ENCODE results near the gene CD24.
"Not testable (repeated sequence)": the region's sequence is repeated elsewhere in the genome, so short reads cannot be mapped to it uniquely, and the experiment has no call there.

Gene CD24, protein sequence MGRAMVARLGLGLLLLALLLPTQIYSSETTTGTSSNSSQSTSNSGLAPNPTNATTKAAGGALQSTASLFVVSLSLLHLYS

DNA sequence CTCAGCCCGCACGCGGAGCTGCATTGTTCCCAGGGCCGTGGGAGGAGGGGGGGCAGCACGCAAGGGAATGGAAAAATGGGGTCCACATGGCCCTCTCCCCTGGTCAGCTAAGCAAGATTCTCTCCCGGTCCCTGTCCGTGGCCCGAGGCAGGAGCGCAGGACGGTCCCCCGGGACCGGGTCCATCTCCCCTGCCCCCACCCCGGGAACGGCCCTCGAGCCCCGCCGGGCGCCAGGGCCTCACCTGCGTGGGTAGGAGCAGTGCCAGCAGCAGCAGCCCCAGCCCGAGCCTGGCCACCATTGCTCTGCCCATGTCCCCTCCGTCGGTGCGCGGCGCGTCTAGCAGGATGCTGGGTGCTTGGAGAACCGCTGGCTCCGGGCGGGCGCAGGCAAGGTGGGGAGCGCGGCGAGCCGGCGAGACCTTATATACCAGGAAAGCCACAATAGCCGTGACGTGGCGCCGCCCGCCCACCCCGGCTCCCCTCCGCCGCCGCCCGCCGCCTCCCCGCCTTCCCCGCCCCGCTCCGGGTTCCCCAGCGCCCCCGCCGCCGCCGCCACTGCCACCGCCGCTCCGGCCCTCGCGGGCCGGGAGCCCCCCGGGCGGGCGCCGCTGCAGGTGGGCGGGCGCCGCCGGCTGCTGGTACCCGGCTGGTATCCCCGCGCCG, at the start of gene CD24:
CD24 (minus strand) TSS at position 394 of the 663 bp plus-strand sequence; CDS start at position 311, 83 bp downstream.
- Histone ChIP-seq H3K79me2 (ENCODE audit: insufficient read depth, low read depth) (no peaks in the 10 kb centered on the region), H4K20me1 (ENCODE audit: insufficient read depth) (no peaks in the 10 kb centered on the region), H3K9ac (no peak within 1 kb of the TSS), H3K4me1 (ENCODE audit: low read depth, poor library complexity, severe bottlenecking) (no peaks in the 10 kb centered on the region), H3K4me3 (IDR thresholded peaks at IDR 0.05; ENCODE audit: insufficient read depth, low read depth, low read length) (no peak within 1 kb of the TSS), H2AFZ (ENCODE audit: low read depth) (peak within 1 kb of the TSS; percentile 66; the same call in 1 of the 2 replicates), H3K4me2 (peak within 1 kb of the TSS; percentile 39; the same call in 1 of the 2 replicates), H3K27me3 (ENCODE audit: insufficient read depth, low read depth) (no peaks in the 10 kb centered on the region; the same call in 1 of the 2 replicates), H3K27ac (no peak within 1 kb of the TSS), H3K36me3 (ENCODE audit: insufficient read depth) (no peaks in the 10 kb centered on the region)
- TF ChIP-seq, protein P1, sequence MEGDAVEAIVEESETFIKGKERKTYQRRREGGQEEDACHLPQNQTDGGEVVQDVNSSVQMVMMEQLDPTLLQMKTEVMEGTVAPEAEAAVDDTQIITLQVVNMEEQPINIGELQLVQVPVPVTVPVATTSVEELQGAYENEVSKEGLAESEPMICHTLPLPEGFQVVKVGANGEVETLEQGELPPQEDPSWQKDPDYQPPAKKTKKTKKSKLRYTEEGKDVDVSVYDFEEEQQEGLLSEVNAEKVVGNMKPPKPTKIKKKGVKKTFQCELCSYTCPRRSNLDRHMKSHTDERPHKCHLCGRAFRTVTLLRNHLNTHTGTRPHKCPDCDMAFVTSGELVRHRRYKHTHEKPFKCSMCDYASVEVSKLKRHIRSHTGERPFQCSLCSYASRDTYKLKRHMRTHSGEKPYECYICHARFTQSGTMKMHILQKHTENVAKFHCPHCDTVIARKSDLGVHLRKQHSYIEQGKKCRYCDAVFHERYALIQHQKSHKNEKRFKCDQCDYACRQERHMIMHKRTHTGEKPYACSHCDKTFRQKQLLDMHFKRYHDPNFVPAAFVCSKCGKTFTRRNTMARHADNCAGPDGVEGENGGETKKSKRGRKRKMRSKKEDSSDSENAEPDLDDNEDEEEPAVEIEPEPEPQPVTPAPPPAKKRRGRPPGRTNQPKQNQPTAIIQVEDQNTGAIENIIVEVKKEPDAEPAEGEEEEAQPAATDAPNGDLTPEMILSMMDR (conservative IDR thresholded peaks at IDR 0.05; ENCODE audit: low read depth, low read length): no peak

DNA sequence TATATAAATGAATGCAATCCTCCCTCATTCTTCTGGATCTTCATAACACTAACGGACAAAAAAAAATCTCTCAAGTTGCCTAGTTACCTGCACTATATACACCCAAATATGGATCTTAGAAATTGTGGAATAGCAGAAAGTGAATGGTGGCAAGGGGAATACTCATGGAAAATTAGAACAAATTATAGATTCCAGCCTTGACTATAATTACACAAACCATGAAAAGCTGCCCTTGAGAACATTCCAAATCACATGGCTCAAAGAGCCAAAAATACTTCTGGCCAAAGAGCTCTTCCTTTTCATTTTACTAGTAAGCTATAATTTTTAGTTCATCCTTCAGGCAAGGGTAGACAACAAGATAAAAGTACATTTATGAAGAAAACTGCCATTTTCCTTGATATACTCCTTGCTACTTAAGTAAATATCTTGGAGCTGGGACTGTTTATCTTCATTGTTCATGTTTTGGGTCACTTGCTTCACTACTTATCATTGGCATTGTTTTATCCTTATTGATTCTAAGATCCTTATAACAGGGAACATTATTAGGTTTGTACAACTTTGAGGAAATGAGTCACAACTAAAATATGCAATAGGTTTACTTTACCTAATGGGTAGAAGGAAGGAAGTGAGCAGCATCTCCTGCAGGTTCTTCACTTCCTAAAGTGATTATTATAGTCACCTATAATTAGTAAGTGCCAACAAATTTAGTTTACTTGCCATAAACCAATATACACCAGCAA, 47.1 kb upstream of the CD24 start:
- no peaks in the 10 kb centered on the region for H4K20me1 ChIP-seq (ENCODE audit: insufficient read depth)

DNA sequence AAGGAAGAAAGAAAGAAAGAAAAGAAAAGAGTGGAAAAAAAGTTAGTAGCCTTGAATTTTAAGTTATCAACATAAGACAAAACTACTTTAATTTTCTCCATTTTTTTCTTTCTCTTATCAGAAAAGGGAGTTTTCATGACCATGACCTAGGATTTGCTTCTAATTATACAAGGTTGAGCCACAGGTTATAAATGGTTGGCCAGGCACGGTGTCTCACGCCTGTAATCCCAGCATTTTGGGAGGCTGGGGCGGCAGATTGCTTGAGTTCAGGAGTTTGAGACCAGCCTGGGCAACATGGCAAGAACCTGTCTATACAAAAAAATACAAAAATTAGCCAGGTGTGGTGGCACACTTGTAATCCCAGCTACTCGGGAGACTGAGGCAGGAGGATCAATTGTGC, 45.7 kb upstream of the CD24 start:
- Histone ChIP-seq H3K79me2 (ENCODE audit: insufficient read depth, low read depth) (no peaks in the 10 kb centered on the region), H3K27ac (no peak overlapping the region), H3K4me3 (IDR thresholded peaks at IDR 0.05; ENCODE audit: insufficient read depth, low read depth, low read length) (no peak overlapping the region), H3K27me3 (ENCODE audit: insufficient read depth, low read depth) (no peaks in the 10 kb centered on the region), H2AFZ (ENCODE audit: low read depth) (no peak overlapping the region), H4K20me1 (ENCODE audit: insufficient read depth) (no peaks in the 10 kb centered on the region), H3K36me3 (ENCODE audit: insufficient read depth) (no peaks in the 10 kb centered on the region), H3K4me2 (no peak overlapping the region), H3K9ac (no peak overlapping the region), H3K4me1 (ENCODE audit: low read depth, poor library complexity, severe bottlenecking) (no peaks in the 10 kb centered on the region)
- TF ChIP-seq, protein P1 (conservative IDR thresholded peaks at IDR 0.05; ENCODE audit: low read depth, low read length): no peak

More for the DNA sequence above, 47.1 kb upstream of the CD24 start:
- Histone ChIP-seq H3K79me2 (ENCODE audit: insufficient read depth, low read depth) (no peaks in the 10 kb centered on the region), H3K4me2 (no peak overlapping the region), H2AFZ (ENCODE audit: low read depth) (no peak overlapping the region), H3K27me3 (ENCODE audit: insufficient read depth, low read depth) (no peaks in the 10 kb centered on the region), H3K9ac (no peak overlapping the region), H3K36me3 (ENCODE audit: insufficient read depth) (no peaks in the 10 kb centered on the region), H3K27ac (no peak overlapping the region), H3K4me1 (ENCODE audit: low read depth, poor library complexity, severe bottlenecking) (no peaks in the 10 kb centered on the region), H3K4me3 (IDR thresholded peaks at IDR 0.05; ENCODE audit: insufficient read depth, low read depth, low read length) (no peak overlapping the region)
- TF ChIP-seq, protein P1 (conservative IDR thresholded peaks at IDR 0.05; ENCODE audit: low read depth, low read length): no peak

DNA sequence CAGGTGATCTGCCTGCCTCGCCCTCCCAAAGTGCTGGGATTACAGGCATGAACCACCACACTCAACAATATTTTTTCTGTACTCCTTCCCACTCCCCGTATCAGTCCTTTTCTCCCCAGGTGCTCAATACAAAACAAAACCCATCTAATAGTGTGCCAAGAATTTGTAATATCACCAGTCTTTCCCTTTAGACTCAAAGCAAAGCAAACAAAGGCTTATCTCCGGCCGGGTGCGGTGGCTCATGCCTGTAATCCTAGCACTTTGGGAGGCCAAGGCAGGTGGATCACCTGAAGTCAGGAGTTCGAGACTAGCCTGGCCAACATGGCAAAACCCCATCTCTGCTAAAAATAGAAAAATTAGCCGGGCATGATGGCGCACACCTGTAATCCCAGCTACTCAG, 45.1 kb upstream of the CD24 start:
- not testable (repeated sequence) for H4K20me1 ChIP-seq (ENCODE audit: insufficient read depth)

More for the DNA sequence above, 45.1 kb upstream of the CD24 start:
- not testable (repeated sequence) for H3K4me3 ChIP-seq (IDR thresholded peaks at IDR 0.05; ENCODE audit: insufficient read depth, low read depth, low read length); H2AFZ ChIP-seq (ENCODE audit: low read depth); H3K9ac ChIP-seq; H3K4me2 ChIP-seq; H3K27me3 ChIP-seq (ENCODE audit: insufficient read depth, low read depth); H3K36me3 ChIP-seq (ENCODE audit: insufficient read depth); H3K4me1 ChIP-seq (ENCODE audit: low read depth, poor library complexity, severe bottlenecking); H3K79me2 ChIP-seq (ENCODE audit: insufficient read depth, low read depth); H3K27ac ChIP-seq
